MG63 (cell line): ENCODE results near the gene SHISA9. TPM values are rescaled to one million over a fixed set of nuclear protein-coding genes. Genes with fewer than 3 reads are reported as not detected.

ENCODE experiments used
- DNase-seq: peaks from one replicate; pipeline ENCODE4 v3.0.0-alpha.2; 2020
- H3K27me3 ChIP-seq: fragments of 250-450 bp; sonication (Bioruptor Pico); 2 replicates; pipeline ENCODE4 v1.5.1; 2020; ENCODE audit warnings: mild to moderate bottlenecking, moderate library complexity
- H3K36me3 ChIP-seq: fragments of 250-450 bp; sonication (Bioruptor Pico); 2 replicates; pipeline ENCODE4 v1.5.1; 2020; ENCODE audit warnings: mild to moderate bottlenecking, moderate library complexity
- H3K4me3 ChIP-seq: fragments of 250-450 bp; sonication (Bioruptor Pico); 2 replicates; pipeline ENCODE4 v1.5.1; 2020; ENCODE audit warnings: mild to moderate bottlenecking, moderate library complexity
- H3K9me3 ChIP-seq: fragments of 250-450 bp; sonication (Bioruptor Pico); 2 replicates; pipeline ENCODE4 v1.5.1; 2020; ENCODE audit warnings: mild to moderate bottlenecking, moderate library complexity
- total RNA-seq: library from RNA; depleted of rRNA; stranded (reverse); fragments of >200 nt; shearing (Covaris generic); gene quantifications from 2 replicates; pipeline ENCODE4 v1.2.3, GENCODE V29; 2014; ENCODE audit warnings: low replicate concordance

Gene SHISA9
- total RNA-seq, 1 experiment from 2014 or later, result not detected

GRCh38 chr16:13143551-13143950, 242.2 kb downstream of the SHISA9 start:
- Histone ChIP-seq H3K27me3 (no peaks in the 10 kb centered on the region), H3K36me3 (no peaks in the 10 kb centered on the region), H3K9me3 (no peaks in the 10 kb centered on the region), H3K4me3 (no peak overlapping the region)
- DNase-seq, result no peak

DNA sequence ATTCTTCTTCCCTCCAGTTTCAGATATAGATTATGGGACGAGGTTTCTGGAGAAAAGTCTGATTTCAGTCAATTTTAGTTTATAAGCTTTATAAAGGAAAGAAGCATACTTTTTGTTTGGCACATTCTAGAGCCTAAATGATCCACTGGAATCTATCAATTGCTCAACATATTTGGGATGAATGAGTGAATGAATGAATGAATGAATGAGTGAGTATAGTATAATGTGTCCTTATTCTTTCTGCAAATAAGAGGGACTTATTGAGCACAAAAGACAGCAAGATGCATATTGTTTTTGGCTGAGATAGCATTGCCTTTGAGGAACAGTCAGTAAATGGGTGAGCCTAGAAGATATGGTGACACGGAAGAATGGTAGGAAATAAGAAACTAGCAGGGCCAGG, 245.4 kb downstream of the SHISA9 start:
- Histone ChIP-seq H3K27me3 (no peaks in the 10 kb centered on the region), H3K4me3 (no peak overlapping the region), H3K36me3 (no peaks in the 10 kb centered on the region), H3K9me3 (no peaks in the 10 kb centered on the region)
- no peak for DNase-seq

GRCh38 chr16:13148294-13148693, 246.9 kb downstream of the SHISA9 start:
- Histone ChIP-seq H3K4me3 (no peak overlapping the region), H3K36me3 (no peaks in the 10 kb centered on the region), H3K27me3 (no peaks in the 10 kb centered on the region), H3K9me3 (no peaks in the 10 kb centered on the region)
- DNase-seq, result no peak

DNA sequence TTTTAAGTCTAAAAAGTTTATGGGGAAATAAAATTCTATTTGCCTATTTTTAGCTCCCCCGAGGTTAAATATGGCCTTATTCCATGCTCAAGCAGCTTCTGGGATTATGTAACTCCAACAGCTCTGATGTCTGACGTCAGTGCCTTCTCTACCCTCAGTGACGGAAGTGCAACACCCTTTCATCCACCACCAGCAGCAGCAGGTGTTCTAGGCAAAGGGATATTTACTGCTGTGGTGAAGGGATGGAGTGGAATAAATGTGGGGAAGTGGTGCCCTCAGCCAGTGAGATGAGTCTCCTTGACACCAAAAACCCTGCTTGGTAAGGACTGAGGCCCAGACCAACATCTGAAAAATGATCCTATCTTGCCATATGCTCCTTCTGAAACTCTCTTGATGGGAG, 247.4 kb downstream of the SHISA9 start:
- H3K27me3 ChIP-seq, result no peaks in the 10 kb centered on the region
- no peak overlapping the region for H3K4me3 ChIP-seq
- H3K36me3 ChIP-seq, result no peaks in the 10 kb centered on the region
- no peaks in the 10 kb centered on the region for H3K9me3 ChIP-seq
- DNase-seq, result no peak

DNA sequence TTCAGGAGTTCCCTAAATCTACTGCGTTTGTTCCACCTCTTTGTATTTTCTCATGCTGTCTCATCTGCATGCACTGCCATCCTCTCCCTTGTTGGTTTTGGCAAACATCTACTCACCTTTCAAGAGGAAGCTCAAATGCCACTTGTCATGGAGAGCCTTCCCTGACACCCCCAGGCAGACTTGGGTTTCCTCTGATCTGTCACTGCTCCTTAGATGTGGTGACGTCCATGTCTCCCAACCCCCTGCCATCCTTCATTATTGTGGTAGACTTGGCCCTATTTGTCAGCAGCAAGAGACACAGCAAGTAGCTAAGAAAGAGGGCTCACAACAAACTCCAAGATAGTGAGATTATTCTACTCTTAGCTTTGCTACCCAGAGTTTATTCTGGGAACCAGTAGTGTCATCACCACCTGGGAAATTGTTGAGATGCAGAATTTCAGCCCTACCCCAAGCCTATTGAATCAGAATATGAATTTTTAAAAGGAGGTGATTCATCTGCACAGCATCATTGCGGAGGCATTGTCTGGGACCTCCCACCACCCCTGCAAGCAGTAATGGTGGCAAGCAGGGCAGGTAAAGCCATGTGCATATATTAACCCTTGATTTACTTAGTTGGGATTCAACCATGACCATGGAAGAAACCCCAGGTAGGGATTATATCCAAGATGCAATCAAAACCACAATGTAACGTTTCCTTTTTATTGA, 248.9 kb downstream of the SHISA9 start:
- H3K36me3 ChIP-seq, result no peaks in the 10 kb centered on the region
- H3K9me3 ChIP-seq, result no peaks in the 10 kb centered on the region
- no peak for DNase-seq
- H3K27me3 ChIP-seq, result no peaks in the 10 kb centered on the region
- H3K4me3 ChIP-seq, result no peak overlapping the region

- Histone ChIP-seq H3K9me3 (no peaks in the 10 kb centered on the region), H3K4me3 (no peak overlapping the region), H3K27me3 (no peaks in the 10 kb centered on the region), H3K36me3 (no peaks in the 10 kb centered on the region)
- DNase-seq, result no peak
Measured at GRCh38 chr16:13153696-13154095, 252.3 kb downstream of the SHISA9 start.

DNA sequence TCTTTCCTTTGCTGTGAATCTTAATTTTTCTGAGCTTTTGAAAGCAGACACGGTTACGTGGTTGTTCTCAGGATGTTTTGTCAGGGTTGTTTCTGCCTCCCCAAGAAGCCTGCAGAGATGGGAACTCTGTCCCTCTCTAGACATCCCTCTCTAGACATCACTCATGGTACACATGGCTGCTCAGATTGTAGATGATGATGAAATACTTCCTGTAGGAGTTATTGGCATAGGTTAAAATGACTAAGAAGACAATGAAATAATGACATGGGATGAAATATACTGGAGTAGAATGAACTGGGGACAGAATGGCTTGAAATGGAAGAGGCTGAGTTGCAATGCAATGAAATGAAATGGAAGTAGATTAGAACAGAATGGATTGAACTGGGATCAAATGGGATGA, 253.4 kb downstream of the SHISA9 start:
- no peak for DNase-seq
- no peaks in the 10 kb centered on the region for H3K9me3 ChIP-seq
- no peaks in the 10 kb centered on the region for H3K27me3 ChIP-seq
- no peak overlapping the region for H3K4me3 ChIP-seq
- no peaks in the 10 kb centered on the region for H3K36me3 ChIP-seq

- H3K36me3 ChIP-seq, result no peaks in the 10 kb centered on the region
- H3K4me3 ChIP-seq, result no peak overlapping the region
- H3K27me3 ChIP-seq, result no peaks in the 10 kb centered on the region
- DNase-seq, result no peak
- no peaks in the 10 kb centered on the region for H3K9me3 ChIP-seq
Measured at GRCh38 chr16:13155377-13155776, 254.0 kb downstream of the SHISA9 start.

DNA sequence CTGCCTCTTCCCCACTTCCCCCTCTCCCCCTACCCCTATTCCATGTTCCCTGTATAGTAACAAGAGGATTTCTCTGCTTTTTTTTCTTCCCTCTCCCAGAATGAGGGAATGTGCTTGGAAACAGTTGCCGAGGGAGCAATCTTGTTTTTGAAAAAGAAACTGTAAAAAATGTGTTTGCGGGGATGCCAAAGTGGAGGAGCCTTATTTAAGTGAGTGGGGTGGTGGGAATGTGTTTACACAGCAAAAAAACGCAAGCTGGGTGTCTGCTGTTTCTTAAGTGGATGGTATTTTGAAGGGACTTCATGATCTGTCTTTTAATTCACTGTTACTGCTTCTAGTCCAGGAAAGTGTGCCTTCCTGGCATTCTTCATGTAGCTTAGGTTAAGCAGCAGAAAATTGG, 254.4 kb downstream of the SHISA9 start:
- H3K36me3 ChIP-seq, result no peaks in the 10 kb centered on the region
- DNase-seq, result no peak
- no peak overlapping the region for H3K4me3 ChIP-seq
- no peaks in the 10 kb centered on the region for H3K9me3 ChIP-seq
- no peaks in the 10 kb centered on the region for H3K27me3 ChIP-seq

DNA sequence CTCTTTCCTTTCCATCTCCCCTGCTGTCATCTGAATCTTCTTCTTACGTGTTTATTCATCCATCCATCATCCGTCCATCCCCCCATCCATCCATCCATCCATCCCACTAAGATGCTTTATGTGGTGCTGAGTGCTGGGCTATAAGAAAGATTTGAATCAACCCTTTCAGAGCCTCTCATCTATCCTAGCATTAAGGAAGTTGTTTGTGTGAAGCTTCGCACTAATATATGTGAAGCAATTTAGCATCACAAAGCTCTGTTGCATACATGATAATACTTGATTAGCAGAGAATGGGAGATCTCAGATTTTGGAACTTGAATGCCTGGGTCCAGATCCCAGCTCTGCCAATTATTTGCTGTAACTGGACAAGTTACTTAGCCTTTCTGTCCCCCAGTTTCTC, 255.7 kb downstream of the SHISA9 start:
- H3K9me3 ChIP-seq, result no peaks in the 10 kb centered on the region
- no peaks in the 10 kb centered on the region for H3K27me3 ChIP-seq
- H3K4me3 ChIP-seq, result no peak overlapping the region
- DNase-seq, result no peak
- H3K36me3 ChIP-seq, result no peaks in the 10 kb centered on the region

DNA sequence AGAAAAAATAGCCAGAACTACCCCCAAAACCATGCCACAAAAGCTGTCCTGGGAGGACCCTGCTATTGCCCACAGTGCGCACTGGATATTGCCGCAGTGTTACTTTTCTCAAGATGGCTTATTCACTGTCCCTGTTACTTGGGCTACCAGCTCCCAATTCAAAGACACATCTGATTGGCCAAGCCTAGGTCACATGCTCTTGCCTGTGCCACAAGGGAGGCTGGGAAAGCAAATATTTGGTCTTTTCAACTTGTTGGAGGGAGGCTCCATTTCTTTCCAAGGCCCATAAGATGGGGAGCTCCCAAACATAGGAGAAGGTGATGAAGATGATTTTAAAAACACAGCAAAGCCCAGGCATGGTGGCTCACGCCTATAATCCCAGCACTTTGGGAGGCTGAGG, 257.0 kb downstream of the SHISA9 start:
- DNase-seq, result no peak
- H3K4me3 ChIP-seq, result no peak overlapping the region
- H3K9me3 ChIP-seq, result no peaks in the 10 kb centered on the region
- H3K36me3 ChIP-seq, result no peaks in the 10 kb centered on the region
- no peaks in the 10 kb centered on the region for H3K27me3 ChIP-seq

DNA sequence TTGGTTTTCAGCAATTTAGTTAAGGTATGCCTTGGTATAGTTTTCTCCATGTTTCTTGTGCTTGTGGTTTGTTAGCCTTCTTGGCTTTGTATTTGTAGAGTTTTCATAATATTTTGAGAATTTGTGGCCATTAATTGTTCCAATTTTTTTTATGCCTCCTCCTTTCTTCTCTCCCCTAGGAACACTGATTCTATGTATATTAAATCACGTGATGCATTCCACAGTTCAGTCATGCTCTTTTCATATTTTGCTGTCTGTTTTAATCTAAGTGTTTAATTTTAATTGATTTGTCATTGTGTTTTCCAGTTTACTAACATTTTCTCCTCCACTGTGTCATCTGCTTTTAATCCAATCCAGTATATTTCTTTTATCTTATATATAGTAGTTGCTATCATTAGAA, 263.6 kb downstream of the SHISA9 start:
- H3K27me3 ChIP-seq, result no peaks in the 10 kb centered on the region
- DNase-seq, result no peak
- H3K9me3 ChIP-seq, result no peaks in the 10 kb centered on the region

DNA sequence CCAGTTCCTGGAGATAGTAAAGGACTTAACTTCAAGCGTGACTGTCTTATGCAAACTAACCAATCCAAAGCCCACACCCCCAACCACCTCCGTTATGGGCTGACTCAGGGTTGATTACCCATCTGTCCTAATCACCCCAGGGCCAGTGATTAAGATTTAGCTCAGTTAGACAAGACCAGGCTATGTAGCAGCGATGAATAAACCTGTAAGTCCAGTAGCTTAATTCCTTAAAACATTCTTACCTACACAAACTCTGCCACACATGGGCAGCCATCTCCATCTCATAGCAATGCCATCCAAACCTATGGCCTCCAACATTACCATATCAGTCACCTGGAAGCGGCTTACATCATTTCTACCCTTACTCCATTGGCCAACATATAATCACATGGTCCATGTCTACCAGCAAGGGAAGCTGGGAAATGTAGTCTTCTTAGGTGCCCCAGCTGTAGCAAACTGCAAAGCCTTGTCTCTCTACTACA, 266.7 kb downstream of the SHISA9 start:
- no peak overlapping the region for H3K4me3 ChIP-seq
- no peak for DNase-seq
- no peaks in the 10 kb centered on the region for H3K27me3 ChIP-seq
- H3K36me3 ChIP-seq, result no peaks in the 10 kb centered on the region
- no peaks in the 10 kb centered on the region for H3K9me3 ChIP-seq

More for the DNA sequence above, 263.6 kb downstream of the SHISA9 start:
- H3K4me3 ChIP-seq, result no peak overlapping the region
- no peaks in the 10 kb centered on the region for H3K36me3 ChIP-seq

DNA sequence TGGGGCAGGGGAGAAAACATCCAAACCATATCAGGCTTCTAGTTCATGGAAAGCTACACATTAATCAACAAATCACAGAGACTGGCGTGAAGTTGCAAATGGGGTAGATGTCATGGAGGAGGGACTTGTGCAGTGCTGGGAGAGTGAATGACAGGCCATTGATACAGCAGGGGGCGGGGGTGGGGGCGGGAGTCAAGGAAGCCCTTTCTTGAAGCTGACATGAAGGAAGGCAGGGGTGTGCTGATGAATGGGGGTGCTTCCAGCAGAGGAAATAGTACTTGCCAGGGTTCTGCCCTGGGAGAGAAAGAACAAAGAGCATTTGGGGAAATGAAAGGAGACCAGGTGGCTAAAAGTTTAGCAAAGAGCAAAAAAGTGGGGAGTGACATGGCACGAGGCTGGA, 269.9 kb downstream of the SHISA9 start:
- Histone ChIP-seq H3K9me3 (no peaks in the 10 kb centered on the region), H3K36me3 (no peaks in the 10 kb centered on the region), H3K27me3 (no peaks in the 10 kb centered on the region), H3K4me3 (no peak overlapping the region)
- DNase-seq, result no peak

DNA sequence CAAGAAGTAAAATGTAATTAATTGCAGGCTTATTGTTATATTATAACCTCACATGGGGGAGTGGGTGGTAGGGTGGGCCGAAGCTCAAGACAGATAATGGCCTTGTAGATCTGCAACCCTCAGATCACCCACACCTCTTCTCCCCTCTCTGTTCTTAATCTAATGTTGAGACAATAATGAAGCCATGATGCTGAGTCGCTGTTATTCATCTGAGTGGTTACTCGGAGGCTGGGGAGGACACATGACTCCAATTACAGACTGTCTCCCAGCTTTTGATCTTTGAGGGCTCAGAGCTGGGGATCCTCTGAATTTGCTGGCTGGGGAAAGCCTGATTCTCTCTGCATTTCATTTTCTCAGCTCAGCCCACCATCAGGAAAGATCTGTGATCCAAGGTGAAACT, 275.3 kb downstream of the SHISA9 start:
- no peaks in the 10 kb centered on the region for H3K27me3 ChIP-seq
- no peak overlapping the region for H3K4me3 ChIP-seq
- no peaks in the 10 kb centered on the region for H3K36me3 ChIP-seq
- no peaks in the 10 kb centered on the region for H3K9me3 ChIP-seq
- no peak for DNase-seq

- Histone ChIP-seq H3K27me3 (no peaks in the 10 kb centered on the region), H3K4me3 (no peak overlapping the region), H3K36me3 (no peaks in the 10 kb centered on the region), H3K9me3 (no peaks in the 10 kb centered on the region)
- DNase-seq, result no peak
Measured at GRCh38 chr16:13178318-13178717, 276.9 kb downstream of the SHISA9 start.

GRCh38 chr16:13181432-13181831, 280.0 kb downstream of the SHISA9 start:
- no peaks in the 10 kb centered on the region for H3K27me3 ChIP-seq
- no peaks in the 10 kb centered on the region for H3K9me3 ChIP-seq
- no peak overlapping the region for H3K4me3 ChIP-seq
- H3K36me3 ChIP-seq, result no peaks in the 10 kb centered on the region
- no peak for DNase-seq

- no peaks in the 10 kb centered on the region for H3K36me3 ChIP-seq
- H3K27me3 ChIP-seq, result no peaks in the 10 kb centered on the region
- no peak for DNase-seq
- H3K4me3 ChIP-seq, result no peak overlapping the region
- no peaks in the 10 kb centered on the region for H3K9me3 ChIP-seq
Measured at GRCh38 chr16:13186813-13187212, 285.4 kb downstream of the SHISA9 start.

DNA sequence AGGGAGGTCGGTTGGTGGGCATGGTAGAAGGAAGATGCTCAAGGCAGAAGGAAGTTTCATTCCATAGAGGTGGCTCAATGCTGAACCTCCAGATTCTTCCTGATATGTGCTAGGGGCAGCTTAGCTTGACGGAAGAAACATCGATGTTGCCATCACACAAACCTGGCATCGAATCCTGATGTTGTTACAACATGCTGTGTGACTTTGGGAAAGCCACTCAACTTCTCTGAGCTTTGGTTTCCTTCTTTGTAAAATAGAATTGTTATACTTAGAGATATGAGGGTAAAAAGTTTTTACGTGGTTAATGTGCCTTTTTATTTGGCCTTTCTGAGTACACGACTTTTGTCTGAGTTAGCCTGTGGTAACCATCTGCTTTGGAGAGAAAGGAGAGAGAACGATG, 287.9 kb downstream of the SHISA9 start:
- no peak for DNase-seq
- H3K36me3 ChIP-seq, result no peaks in the 10 kb centered on the region
- no peak overlapping the region for H3K4me3 ChIP-seq
- no peaks in the 10 kb centered on the region for H3K9me3 ChIP-seq
- H3K27me3 ChIP-seq, result no peaks in the 10 kb centered on the region
